LNCaP clone FGC (cell line): ENCODE measurements around the gene RASSF1.
A peak's percentile ranks its signal among the peaks of the same experiment; 100 is the strongest.

Experiments
- DNase-seq: peaks from one replicate; pipeline ENCODE4 v3.0.0-alpha.2; 2011; ENCODE audit warnings: low read depth
- H3K4me3 ChIP-seq: 2 replicates; pipeline ENCODE4 v1.5.1; 2011; ENCODE audit warnings: mild to moderate bottlenecking, low read depth, low read length, control low read depth
- CTCF ChIP-seq: IDR thresholded peaks from 2 replicates; pipeline ENCODE4 v1.5.1; 2012; ENCODE audit warnings: mild to moderate bottlenecking; ENCODE audit not compliant: control insufficient read depth, insufficient read depth; ENCODE audit errors: extremely low read depth

RASSF1 gene

GRCh38 chr3:50296721-50297383 lies 43.8 kb downstream of the RASSF1 start:
- no peak for DNase-seq

GRCh38 chr3:50295553-50296431 lies 44.8 kb downstream of the RASSF1 start:
- no peak for TF ChIP-seq CTCF
- DNase-seq, result no peak
- H3K4me3 ChIP-seq, result no peak overlapping the region

More at GRCh38 chr3:50296721-50297383, 43.8 kb downstream of the RASSF1 start:
- H3K4me3 ChIP-seq, result no peak overlapping the region
- no peak for TF ChIP-seq CTCF

- DNase-seq, result no peak
- H3K4me3 ChIP-seq, result no peak overlapping the region
- no peak for TF ChIP-seq CTCF
These were observed 45.9 kb downstream of the RASSF1 start for GRCh38 chr3:50294492-50295403.

GRCh38 chr3:50294089-50294488 lies 46.5 kb downstream of the RASSF1 start:
- no peak for TF ChIP-seq CTCF
- H3K4me3 ChIP-seq, result no peak overlapping the region
- no peak for DNase-seq

- DNase-seq, result no peak
- TF ChIP-seq CTCF, result no peak
- peak overlapping the region; percentile 65 for H3K4me3 ChIP-seq
These were observed 47.4 kb downstream of the RASSF1 start for GRCh38 chr3:50293079-50293801.
